Measurements from ENCODE around the gene VPS13D.

VPS13D gene

DNA sequence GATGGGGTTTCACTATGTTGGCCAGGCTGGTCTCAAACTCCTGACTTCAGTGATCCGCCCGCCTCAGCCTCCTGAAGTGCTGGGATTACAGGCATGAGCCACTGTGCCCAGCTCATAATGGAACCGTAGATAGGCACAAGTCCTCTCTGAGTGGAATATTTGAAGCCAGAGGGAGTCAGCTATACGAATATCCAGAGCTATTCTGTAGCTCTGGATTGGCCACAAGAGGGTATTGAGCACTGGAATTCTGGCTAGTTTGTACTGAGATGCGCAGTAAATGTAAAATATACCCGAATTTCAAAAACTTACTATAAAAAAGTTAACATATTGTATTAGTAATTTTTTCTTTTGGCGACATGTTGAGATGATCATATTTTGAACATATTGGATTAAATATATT, 851 bp upstream of the VPS13D start:
- Histone ChIP-seq H3K9ac (ENCODE audit: low read length) (no peak overlapping the region), H3K4me1 (ENCODE audit: low read length) (peaks cover 5% of the 10 kb centered on the region), H3K27me3 (replicated peaks; ENCODE audit: insufficient read depth, low read length) (0 out of 2 replicates have a peak, but pooled peaks cover 12% of the 10 kb centered on the region), H3K36me3 (replicated peaks; ENCODE audit: insufficient read depth, low read length) (no peaks in the 10 kb centered on the region), H2AFZ (ENCODE audit: low read length) (no peak overlapping the region), H3K9me2 (replicated peaks; ENCODE audit: insufficient read depth, low read length) (no peaks in the 10 kb centered on the region), H3K79me2 (ENCODE audit: low read length) (peaks cover 16% of the 10 kb centered on the region), H3K4me2 (ENCODE audit: low read depth, low read length) (no peak overlapping the region), H3K9me3 (replicated peaks; ENCODE audit: insufficient read depth, low read length) (no peaks in the 10 kb centered on the region), H4K20me1 (ENCODE audit: insufficient read depth, low read length) (no peaks in the 10 kb centered on the region), H3F3A (ENCODE audit: insufficient read depth, low read length) (no peaks in the 10 kb centered on the region), H3K27ac (ENCODE audit: low read length) (no peak overlapping the region), H3K4me3 (ENCODE audit: low read length) (no peak overlapping the region)
- no peak for TF ChIP-seq EZH2phosphoT487 (IDR thresholded peaks at IDR 0.05; ENCODE audit: low read length)
- DNase-seq: no peak

DNA sequence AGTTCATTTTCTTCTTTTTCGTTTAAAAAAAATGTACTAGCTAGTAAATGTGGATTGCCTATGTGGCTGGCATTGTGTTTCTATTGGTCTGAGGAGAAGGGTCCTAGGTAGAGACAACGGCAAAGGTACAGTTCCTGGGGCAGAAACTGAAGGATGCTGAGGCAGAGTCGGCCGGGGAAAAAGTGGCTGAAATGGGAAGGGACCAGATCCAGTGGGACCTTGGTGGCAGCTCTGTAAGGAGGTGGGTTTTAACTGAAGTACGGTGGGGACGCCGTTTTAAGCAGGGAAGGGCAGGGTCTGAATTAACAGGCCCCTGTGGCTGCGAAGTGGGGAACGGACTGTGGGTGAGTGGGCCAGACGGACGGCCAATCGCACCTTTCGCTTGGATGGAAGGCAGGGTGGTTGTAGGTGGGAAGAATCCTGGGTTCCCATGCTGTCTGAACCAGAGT, 420 bp upstream of the VPS13D start:
- Histone ChIP-seq H3K9me2 (replicated peaks; ENCODE audit: insufficient read depth, low read length) (no peaks in the 10 kb centered on the region), H3K4me1 (ENCODE audit: low read length) (peaks cover 5% of the 10 kb centered on the region), H3K4me3 (ENCODE audit: low read length) (no peak overlapping the region), H4K20me1 (ENCODE audit: insufficient read depth, low read length) (no peaks in the 10 kb centered on the region), H3F3A (ENCODE audit: insufficient read depth, low read length) (no peaks in the 10 kb centered on the region), H3K27ac (ENCODE audit: low read length) (no peak overlapping the region), H3K36me3 (replicated peaks; ENCODE audit: insufficient read depth, low read length) (no peaks in the 10 kb centered on the region), H3K27me3 (replicated peaks; ENCODE audit: insufficient read depth, low read length) (0 out of 2 replicates have a peak, but pooled peaks cover 12% of the 10 kb centered on the region), H3K4me2 (ENCODE audit: low read depth, low read length) (no peak overlapping the region), H2AFZ (ENCODE audit: low read length) (no peak overlapping the region), H3K9me3 (replicated peaks; ENCODE audit: insufficient read depth, low read length) (no peaks in the 10 kb centered on the region), H3K9ac (ENCODE audit: low read length) (no peak overlapping the region), H3K79me2 (ENCODE audit: low read length) (peaks cover 16% of the 10 kb centered on the region)
- no peak for DNase-seq
- TF ChIP-seq, protein P1, sequence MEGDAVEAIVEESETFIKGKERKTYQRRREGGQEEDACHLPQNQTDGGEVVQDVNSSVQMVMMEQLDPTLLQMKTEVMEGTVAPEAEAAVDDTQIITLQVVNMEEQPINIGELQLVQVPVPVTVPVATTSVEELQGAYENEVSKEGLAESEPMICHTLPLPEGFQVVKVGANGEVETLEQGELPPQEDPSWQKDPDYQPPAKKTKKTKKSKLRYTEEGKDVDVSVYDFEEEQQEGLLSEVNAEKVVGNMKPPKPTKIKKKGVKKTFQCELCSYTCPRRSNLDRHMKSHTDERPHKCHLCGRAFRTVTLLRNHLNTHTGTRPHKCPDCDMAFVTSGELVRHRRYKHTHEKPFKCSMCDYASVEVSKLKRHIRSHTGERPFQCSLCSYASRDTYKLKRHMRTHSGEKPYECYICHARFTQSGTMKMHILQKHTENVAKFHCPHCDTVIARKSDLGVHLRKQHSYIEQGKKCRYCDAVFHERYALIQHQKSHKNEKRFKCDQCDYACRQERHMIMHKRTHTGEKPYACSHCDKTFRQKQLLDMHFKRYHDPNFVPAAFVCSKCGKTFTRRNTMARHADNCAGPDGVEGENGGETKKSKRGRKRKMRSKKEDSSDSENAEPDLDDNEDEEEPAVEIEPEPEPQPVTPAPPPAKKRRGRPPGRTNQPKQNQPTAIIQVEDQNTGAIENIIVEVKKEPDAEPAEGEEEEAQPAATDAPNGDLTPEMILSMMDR (IDR thresholded peaks at IDR 0.05; ENCODE audit: low read length): no peak
- TF ChIP-seq EZH2phosphoT487 (IDR thresholded peaks at IDR 0.05; ENCODE audit: low read length) (no peak), EZH2 (optimal IDR thresholded peaks at IDR 0.05; ENCODE audit: low read depth, low read length) (no peak)

- H4K20me1 ChIP-seq (ENCODE audit: insufficient read depth, low read length): no peaks in the 10 kb centered on the region
- H3K27me3 ChIP-seq (replicated peaks; ENCODE audit: insufficient read depth, low read length): 0 out of 2 replicates have a peak, but pooled peaks cover 12% of the 10 kb centered on the region
- no peaks in the 10 kb centered on the region for H3F3A ChIP-seq (ENCODE audit: insufficient read depth, low read length)
- no peaks in the 10 kb centered on the region for H3K9me2 ChIP-seq (replicated peaks; ENCODE audit: insufficient read depth, low read length)
- no peaks in the 10 kb centered on the region for H3K36me3 ChIP-seq (replicated peaks; ENCODE audit: insufficient read depth, low read length)
- no peaks in the 10 kb centered on the region for H3K9me3 ChIP-seq (replicated peaks; ENCODE audit: insufficient read depth, low read length)
- H3K79me2 ChIP-seq (ENCODE audit: low read length): peaks cover 16% of the 10 kb centered on the region
- H3K4me2 ChIP-seq (ENCODE audit: low read depth, low read length): peak overlapping the region; percentile 80
- H3K4me1 ChIP-seq (ENCODE audit: low read length): peaks cover 5% of the 10 kb centered on the region
- DNase-seq: no peak
- no peak for TF ChIP-seq EZH2phosphoT487 (IDR thresholded peaks at IDR 0.05; ENCODE audit: low read length)
- TF ChIP-seq EZH2 (optimal IDR thresholded peaks at IDR 0.05; ENCODE audit: low read depth, low read length): no peak
- TF ChIP-seq, protein P1 (IDR thresholded peaks at IDR 0.05; ENCODE audit: low read length): no peak
- peak overlapping the region; percentile 80 for H2AFZ ChIP-seq (ENCODE audit: low read length)
- H3K9ac ChIP-seq (ENCODE audit: low read length): peak overlapping the region; percentile 80
- peak overlapping the region; percentile 94 for H3K4me3 ChIP-seq (ENCODE audit: low read length)
- H3K27ac ChIP-seq (ENCODE audit: low read length): no peak overlapping the region
Observed at GRCh38 chr1:12230549-12231275, 882 bp downstream of the VPS13D start.

- Histone ChIP-seq H3K9me3 (replicated peaks; ENCODE audit: insufficient read depth, low read length) (no peaks in the 10 kb centered on the region), H3K79me2 (ENCODE audit: low read length) (peaks cover 16% of the 10 kb centered on the region), H3K27ac (ENCODE audit: low read length) (no peak overlapping the region), H3K4me1 (ENCODE audit: low read length) (peaks cover 5% of the 10 kb centered on the region), H4K20me1 (ENCODE audit: insufficient read depth, low read length) (no peaks in the 10 kb centered on the region), H3K36me3 (replicated peaks; ENCODE audit: insufficient read depth, low read length) (no peaks in the 10 kb centered on the region), H3K27me3 (replicated peaks; ENCODE audit: insufficient read depth, low read length) (0 out of 2 replicates have a peak, but pooled peaks cover 12% of the 10 kb centered on the region), H3F3A (ENCODE audit: insufficient read depth, low read length) (no peaks in the 10 kb centered on the region), H3K4me2 (ENCODE audit: low read depth, low read length) (peak overlapping the region; percentile 80), H3K9ac (ENCODE audit: low read length) (peak overlapping the region; percentile 80; the same call in 1 of the 2 replicates), H3K9me2 (replicated peaks; ENCODE audit: insufficient read depth, low read length) (no peaks in the 10 kb centered on the region), H2AFZ (ENCODE audit: low read length) (0 out of 2 replicates have a peak overlapping the region, but pooled peaks have one; percentile 80), H3K4me3 (ENCODE audit: low read length) (peak overlapping the region; percentile 94)
- TF ChIP-seq, protein P1 (IDR thresholded peaks at IDR 0.05; ENCODE audit: low read length): no peak
- TF ChIP-seq EZH2phosphoT487 (IDR thresholded peaks at IDR 0.05; ENCODE audit: low read length) (no peak), EZH2 (optimal IDR thresholded peaks at IDR 0.05; ENCODE audit: low read depth, low read length) (no peak)
- no peak for DNase-seq
Observed at GRCh38 chr1:12231276-12231595, 1.4 kb downstream of the VPS13D start.
